DMS 273 treated with DMSO at 0.1 percent for 48 hours (cell line): ENCODE results near the gene PLAAT1.
A peak's percentile ranks its signal among the peaks of the same experiment; 100 is the strongest.

Experiments
- DNase-seq: peaks from one replicate; lab custom pipeline; 2025; lab: John Stamatoyannopoulos, UW

Gene PLAAT1

DNA sequence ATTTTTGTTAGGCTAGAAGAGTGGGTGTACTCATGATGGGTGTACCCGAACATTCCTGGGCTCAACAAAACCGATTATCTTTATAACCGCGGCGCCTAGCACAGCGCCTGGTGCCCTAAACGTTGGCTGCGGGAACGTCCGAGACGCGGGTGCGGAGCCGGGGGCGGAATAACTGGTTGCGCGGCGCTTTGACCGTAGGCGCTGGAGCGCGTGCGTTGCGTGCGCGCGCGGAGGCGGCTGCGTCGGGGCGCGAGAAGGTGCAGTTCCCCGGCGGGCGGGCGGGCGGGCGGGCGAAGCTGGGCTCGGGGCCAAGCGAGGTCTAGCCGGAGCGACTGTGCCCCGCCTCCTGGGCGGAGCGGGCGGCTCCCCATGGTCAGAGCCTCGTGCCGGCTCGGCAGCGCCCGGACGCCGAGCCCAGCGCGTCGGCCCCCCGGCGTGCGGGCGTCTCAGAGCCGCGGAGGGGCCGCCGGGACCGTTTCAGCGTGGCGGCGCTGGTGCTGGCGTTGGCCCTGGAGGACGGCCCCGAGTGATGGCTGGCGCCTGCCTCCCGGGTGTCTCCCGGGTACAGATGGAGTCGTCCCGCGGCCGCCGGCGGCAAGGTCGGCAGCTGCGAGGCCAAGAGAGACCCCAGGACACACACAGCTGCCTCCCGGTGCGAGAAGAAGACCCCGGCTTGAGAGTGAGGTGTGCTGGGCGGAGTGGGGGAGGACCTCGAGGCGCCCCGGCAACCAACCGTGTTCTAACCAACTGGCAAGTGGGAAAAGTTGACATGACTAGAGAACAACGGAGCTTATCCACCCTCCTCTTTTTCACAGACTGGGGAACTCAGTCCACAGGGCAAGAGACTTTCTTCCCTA lies at the start of gene PLAAT1:
Gene PLAAT1 (plus strand): TSS at position 373 of the 857 bp plus-strand sequence. CDS start 14,429 bp downstream, outside the sequence.
- DNase-seq: peak; percentile 85

DNA sequence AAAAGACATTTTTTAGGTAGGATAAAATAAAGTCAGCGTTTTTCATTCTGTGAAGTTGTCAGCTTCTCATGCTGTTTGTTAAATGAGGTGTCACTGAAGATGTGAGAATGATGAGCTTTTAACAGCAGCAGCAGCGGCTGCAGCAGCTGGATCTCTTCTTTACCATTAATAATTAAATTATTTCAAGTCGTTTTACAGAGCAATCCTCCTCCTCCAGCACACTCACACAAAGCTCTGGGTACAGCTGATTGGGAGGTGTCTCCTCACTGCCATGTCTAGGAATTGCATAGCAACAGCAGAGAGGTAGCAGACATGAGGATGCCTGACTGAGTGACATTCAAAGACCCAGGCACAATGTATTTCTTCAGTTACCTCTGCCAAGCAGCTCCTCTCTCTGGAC lies 46.7 kb upstream of the PLAAT1 start:
- no peak for DNase-seq

DNA sequence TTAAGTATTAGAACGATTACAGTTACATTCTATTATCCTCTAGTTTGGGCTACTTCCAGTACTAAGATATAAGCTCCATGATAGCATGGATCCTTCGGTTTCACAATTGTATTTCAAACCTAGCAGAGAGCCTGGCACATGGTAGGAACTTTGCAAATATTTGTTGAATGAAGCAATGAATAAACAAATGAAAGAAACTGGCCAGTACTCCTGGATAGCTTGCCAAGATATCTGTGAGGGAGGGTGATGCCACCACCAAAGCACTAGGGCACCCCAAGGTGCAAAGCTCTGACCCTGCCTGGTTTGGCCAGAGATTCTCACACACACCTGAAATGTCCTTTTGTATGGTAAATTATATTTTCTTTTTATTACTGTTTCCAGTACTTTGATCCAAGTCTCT lies 44.3 kb upstream of the PLAAT1 start:
- no peak for DNase-seq

DNA sequence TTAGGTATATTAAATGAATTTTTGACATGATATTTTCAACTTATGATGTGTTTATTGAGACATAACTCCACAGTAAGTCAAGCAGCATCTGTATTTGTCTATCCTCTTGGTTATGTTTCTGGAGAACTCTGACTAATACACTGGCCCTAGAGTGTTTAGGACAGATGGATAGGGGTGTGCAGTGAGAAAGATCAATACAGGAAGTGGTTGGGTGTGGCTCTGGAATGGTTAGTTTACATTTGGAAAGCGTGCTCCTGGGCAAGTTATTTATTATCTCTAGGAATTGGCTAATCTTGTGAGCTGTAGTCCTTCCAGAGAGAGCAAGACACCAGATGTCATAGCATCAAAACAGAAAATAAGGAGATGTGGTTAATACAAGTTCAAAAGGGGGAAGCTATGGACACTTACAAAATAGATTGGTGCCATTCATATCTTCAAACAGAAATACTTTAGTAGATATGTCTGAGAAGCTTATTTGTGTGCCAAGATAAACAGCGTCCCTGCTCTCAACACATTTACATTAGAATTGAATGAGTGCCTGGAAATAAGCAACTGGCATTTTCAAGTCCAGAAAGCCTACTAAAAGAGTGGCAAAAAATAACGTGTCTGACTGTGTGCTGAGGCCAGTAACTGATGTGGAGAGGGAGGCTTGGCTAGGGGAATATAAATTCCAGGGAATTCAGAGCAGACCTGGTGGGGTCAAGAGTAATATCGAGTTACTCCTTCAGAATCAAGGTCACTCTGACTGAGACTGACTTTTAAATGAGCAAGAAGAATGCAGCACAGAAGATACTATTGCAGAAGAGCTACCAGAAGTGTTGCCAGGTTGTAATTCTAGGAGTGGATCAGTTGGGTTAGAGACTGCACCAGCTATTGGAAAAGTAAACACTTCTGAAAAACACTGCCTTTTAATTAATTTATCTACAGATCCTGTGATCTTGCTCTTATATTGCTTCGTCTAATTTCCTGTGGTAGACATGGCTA lies 33.4 kb upstream of the PLAAT1 start:
- no peak for DNase-seq

DNA sequence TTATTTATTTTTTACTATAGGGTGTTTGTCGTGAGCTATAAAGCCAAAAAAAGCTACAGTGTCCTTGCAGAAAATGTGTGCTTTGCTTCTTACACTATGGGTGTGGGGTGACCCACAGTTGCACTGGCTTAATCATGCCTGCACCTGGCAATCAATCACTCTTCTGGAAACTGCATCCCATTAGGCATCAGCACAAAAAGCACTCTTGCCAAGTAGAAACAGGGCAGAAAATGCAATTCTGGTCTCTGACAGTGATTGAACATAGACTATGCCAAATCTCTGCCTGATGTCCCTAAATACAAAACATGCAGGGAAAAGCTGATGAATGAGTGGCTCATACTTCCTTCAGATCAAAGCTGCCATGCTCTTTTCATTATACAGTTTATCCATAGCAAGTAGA lies 30.4 kb upstream of the PLAAT1 start:
- DNase-seq: no peak

- DNase-seq: no peak
Observed at GRCh38 chr3:193211173-193211572, 29.8 kb upstream of the PLAAT1 start.

GRCh38 chr3:193211984-193212383 lies 29.0 kb upstream of the PLAAT1 start:
- DNase-seq: no peak

- DNase-seq: no peak
Observed at GRCh38 chr3:193212844-193213243, 28.2 kb upstream of the PLAAT1 start.

GRCh38 chr3:193214445-193214844 lies 26.6 kb upstream of the PLAAT1 start:
- DNase-seq: no peak

DNA sequence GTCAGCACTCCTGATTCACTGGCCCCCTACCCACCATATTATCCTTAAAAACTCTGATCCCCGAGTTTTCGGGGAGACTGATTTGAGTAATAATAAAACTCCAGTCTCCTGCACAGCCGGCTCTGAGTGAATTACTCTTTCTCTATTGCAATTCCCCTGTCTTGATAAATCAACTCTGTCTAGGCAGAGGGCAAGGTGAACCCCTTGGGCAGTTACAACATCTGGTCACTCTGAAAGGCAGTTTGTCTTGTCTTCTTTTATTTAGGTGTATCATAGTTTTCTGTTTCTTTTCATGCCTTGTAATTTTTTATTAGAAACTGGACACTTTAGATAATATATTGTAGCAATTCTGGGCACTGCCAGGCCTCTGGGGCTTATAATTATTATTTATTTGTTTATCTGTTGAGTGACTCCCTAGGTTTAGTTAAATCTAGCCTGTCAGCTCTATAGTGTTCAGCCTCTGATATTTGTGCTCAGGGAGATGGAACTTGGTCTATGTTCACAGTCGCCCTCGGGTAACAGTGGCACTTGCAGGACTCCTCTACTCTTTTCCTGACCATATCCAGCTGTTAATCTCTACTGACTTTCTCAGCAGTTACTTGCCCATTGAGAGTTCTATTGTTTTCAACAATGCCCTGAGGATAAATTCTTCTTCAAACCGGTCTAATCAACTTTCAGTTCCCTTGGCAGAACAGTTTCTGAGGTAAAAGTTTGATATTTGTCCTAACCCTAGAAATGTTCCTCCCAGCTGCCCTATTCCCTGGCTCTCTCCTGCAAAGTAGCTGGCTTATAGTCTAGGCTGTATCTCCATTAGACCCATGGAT lies 15.5 kb upstream of the PLAAT1 start:
- no peak for DNase-seq

- no peak for DNase-seq
Observed at GRCh38 chr3:193228206-193228605, 12.8 kb upstream of the PLAAT1 start.

DNA sequence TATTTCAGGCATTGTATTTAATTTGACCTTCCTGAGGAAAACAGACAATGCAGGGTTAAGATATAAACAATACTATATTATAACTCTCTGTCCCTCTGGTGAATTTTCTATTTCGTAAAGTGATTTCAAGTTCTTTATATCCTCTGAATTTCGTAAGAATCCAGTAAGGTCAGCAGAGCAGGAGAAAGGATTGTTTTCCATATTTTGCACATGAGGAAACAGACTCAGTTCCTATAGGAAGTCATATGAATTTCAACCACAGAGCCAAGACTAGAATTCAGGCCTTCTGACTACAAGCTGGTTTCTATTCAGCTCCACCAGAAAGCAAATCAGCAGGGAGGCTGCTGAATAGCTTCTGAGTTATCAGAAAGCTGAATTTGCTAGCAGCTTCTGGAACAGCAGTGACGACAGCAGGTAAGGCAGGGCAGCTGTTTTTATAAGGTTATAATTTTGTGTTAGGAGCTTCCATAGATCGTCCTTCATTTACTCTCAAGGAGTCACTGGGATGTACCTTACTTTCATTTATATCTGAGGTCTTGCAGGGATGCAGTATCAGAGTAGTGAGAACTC lies 11.1 kb upstream of the PLAAT1 start:
- DNase-seq: peak; percentile 77

DNA sequence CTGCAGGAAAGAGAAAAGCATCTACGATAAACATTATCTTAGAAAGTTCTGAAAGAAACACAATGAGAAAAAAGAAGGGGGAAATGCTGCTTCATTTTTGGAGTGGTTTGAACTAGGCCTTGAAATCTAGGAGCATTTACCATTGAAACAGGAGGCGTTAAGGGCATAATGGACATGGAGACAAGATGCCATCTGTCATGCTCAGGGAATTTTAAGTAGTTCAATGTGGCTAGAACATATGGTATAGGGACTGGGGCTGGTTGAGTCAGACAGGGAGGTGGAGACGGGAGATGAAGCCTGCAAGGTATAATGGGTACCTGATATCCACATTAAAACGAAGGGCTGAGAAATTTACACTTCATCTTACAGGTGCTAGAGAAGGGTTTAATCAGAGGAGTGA lies 10.4 kb upstream of the PLAAT1 start:
- peak; percentile 99 for DNase-seq

- DNase-seq: peak; percentile 86
Observed at GRCh38 chr3:193231201-193231600, 9.8 kb upstream of the PLAAT1 start.

GRCh38 chr3:193236599-193236998 lies 4.4 kb upstream of the PLAAT1 start:
- no peak for DNase-seq

DNA sequence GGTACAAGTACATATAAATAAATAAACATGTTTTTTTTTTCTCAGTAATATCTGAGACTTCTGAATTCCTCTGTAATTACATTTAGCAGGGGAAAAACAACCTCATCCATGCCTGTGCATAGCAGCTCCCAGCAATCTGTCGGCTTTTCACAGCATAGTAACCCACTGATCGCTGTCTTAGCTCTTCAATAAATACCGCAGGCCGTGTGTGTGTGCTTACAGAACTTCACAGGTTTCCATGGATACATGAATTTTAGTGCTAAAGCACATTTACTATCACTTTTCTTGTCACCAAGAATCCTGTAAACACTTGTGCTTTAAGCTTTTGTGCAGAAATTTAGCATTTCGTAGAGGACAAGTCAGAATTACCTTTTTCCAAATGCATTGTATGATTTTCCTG lies 4.0 kb upstream of the PLAAT1 start:
- DNase-seq: peak; percentile 55

DNA sequence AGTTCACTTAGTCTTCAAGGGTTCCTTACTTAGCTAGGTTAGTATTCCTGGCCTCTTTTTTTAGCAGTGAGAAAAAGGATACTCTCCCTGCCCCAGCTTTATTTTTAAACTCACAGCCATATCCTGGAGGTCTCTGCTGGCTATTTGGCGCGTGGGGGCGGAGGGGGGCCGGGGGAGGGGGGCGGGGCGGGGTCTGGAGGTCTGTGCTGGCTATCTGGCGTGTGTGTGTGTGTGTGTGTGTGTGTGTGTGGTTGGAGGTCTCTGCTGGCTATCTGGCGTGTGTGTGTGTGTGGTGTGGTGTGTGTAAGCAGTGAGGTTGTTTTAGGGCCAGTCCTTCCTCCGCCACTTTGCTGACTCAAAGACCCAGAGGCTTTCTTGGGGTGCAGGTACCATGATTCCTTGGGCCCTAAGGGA lies 579 bp upstream of the PLAAT1 start:
- peak; percentile 76 for DNase-seq

GRCh38 chr3:193241716-193242115 lies 694 bp downstream of the PLAAT1 start:
- no peak for DNase-seq

GRCh38 chr3:193243571-193243970 lies 2.5 kb downstream of the PLAAT1 start:
- no peak for DNase-seq

- DNase-seq: no peak
Observed at GRCh38 chr3:193248848-193249468, 7.9 kb downstream of the PLAAT1 start.

DNA sequence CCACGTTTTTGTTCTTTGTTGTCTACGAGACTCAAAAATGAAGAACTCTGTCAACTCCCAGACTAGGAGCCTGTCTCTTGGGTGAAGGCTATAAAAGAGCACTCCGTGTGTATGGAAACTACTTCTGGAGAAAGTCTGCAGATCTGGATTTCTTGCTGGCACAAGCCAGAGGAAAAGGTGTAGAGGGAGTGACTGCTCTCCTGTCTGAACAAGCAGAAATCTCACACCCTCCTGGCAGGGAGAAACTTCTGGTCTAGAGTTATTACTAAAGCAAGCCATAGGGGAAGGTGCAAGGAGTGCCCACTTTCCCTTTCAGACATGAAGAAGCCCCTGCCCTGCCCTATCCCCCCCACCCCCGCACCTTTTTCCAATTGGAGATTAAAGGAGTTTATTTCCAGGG lies 9.5 kb downstream of the PLAAT1 start:
- DNase-seq: no peak
